Lung (tissue), 12 donors: Measurements from ENCODE around the gene CHAF1B. TPM values are rescaled to one million over a fixed set of nuclear protein-coding genes. Genes with fewer than 3 reads are reported as not detected.

Experiments used
- ATAC-seq: fragments of 200-7000 bp; cut with Tn5 transposase; one replicate; pipeline ENCODE4 v1.9.1; 2020; ENCODE audit warnings: moderate number of reproducible peaks; ENCODE audit not compliant: insufficient read depth, low FRiP score
- DNase-seq, 3 donors: peaks; one replicate each; pipeline ENCODE4 v3.0.0-alpha.2; 2013 to 2017
- H3K27ac ChIP-seq, 2 donors: one replicate each; pipeline ENCODE4 v1.5.1; 2013; ENCODE audit warnings: mild to moderate bottlenecking in 2 of 2, moderate library complexity in 2 of 2, control low read depth in 1 of 2, inconsistent platforms in 1 of 2, low read depth in 1 of 2, low read length in 1 of 2
- H3K27me3 ChIP-seq, 3 donors: one replicate each; pipeline ENCODE4 v1.5.1; 2013; ENCODE audit warnings: low read length in 2 of 3; ENCODE audit not compliant: control insufficient read depth in 3 of 3, insufficient read depth in 3 of 3
- H3K36me3 ChIP-seq, 4 donors: one replicate each; pipeline ENCODE4 v1.5.1; 2013; ENCODE audit warnings: low read length in 4 of 4, mild to moderate bottlenecking in 1 of 4, moderate library complexity in 1 of 4; ENCODE audit not compliant: control insufficient read depth in 4 of 4, insufficient read depth in 4 of 4
- H3K4me1 ChIP-seq, 5 donors: one replicate each; pipeline ENCODE4 v1.5.1; 2013; ENCODE audit warnings: low read length in 5 of 5, mild to moderate bottlenecking in 2 of 5, moderate library complexity in 1 of 5; ENCODE audit not compliant: control insufficient read depth in 5 of 5, insufficient read depth in 5 of 5
- H3K4me3 ChIP-seq: one replicate; pipeline ENCODE4 v1.5.1; 2013; ENCODE audit warnings: mild to moderate bottlenecking, control low read depth, moderate library complexity
- H3K9ac ChIP-seq, 2 donors: one replicate each; pipeline ENCODE4 v1.5.1; 2013; ENCODE audit warnings: low read length in 2 of 2, control low read depth in 1 of 2; ENCODE audit not compliant: insufficient read depth in 1 of 2
- H3K9me3 ChIP-seq, 4 donors: one replicate each; pipeline ENCODE4 v1.5.1; 2013; ENCODE audit warnings: low read length in 3 of 4, mild to moderate bottlenecking in 1 of 4, moderate library complexity in 1 of 4; ENCODE audit not compliant: control insufficient read depth in 4 of 4, insufficient read depth in 3 of 4
- WGBS, 2 donors: extraction: QIAGEN DNeasy Blood & Tissue Kit; methylation state at CpG; one replicate each; pipeline ENCODE4 v1.1.7; 2013; 5-methylcytosine and 5-hydroxymethylcytosine counted together
- polyA plus RNA-seq, 2 donors: library from polyadenylated mRNA; stranded (reverse); fragments of 200-250 nt; gene quantifications; one replicate each; pipeline ENCODE4 v1.2.1, GENCODE V29; 2013
- total RNA-seq, 2 donors: library from RNA; depleted of rRNA in 1 of 2; stranded (reverse); fragments of >200 nt in 1 of 2; gene quantifications; one replicate each; pipeline ENCODE4 v1.2.1, GENCODE V29; 2014 to 2021
- TF ChIP-seq, protein P1 (sequence below): IDR thresholded peaks from 2 replicates; pipeline ENCODE4 v1.5.1; 2012; ENCODE audit warnings: mild to moderate bottlenecking; ENCODE audit errors: control extremely low read depth, extremely low read depth
- donor health status: control.
- donor health status: control.
- donor health status: Bipolar disorder and iron deficiency.
- donor health status: healthy.
- donor health status: DM: yes; HTN: yes; CAD: no.

Gene CHAF1B
- total and polyA plus RNA-seq, 4 donors = 1.3 to 3.4 (median 1.6) TPM

DNA sequence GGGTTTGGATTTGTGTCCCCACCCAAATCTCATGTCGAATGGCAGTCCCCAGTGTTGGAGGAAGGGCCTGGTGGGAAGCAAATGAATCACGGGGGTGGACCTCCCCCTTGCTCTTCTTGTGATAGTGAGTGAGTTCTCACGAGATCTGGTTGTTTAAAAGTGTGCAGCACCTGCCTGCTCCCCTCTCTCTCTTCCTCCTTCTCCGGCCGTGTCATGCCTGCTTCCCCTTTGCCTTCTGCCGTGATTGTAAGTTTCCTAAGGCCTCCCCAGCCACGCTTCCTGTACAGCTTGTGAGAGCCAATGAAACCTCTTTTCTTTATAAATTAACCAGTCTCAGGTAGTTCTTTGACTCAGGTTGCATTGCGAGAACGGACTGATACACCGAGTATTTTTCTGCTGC, 78.8 kb downstream of the CHAF1B start:
- Histone ChIP-seq H3K36me3 (no peaks in the 10 kb centered on the region), H3K27me3 (no peaks in the 10 kb centered on the region), H3K9ac (no peak overlapping the region), H3K9me3 (peaks cover 0 to 3% (median 0%) of the 10 kb centered on the region in 4 donors), H3K4me1 (peaks cover 0 to 5% (median 0%) of the 10 kb centered on the region in 5 donors), H3K4me3 (no peak overlapping the region), H3K27ac (no peak overlapping the region)
- DNase-seq (no peak), ATAC-seq (no peak)
- TF ChIP-seq, protein P1, sequence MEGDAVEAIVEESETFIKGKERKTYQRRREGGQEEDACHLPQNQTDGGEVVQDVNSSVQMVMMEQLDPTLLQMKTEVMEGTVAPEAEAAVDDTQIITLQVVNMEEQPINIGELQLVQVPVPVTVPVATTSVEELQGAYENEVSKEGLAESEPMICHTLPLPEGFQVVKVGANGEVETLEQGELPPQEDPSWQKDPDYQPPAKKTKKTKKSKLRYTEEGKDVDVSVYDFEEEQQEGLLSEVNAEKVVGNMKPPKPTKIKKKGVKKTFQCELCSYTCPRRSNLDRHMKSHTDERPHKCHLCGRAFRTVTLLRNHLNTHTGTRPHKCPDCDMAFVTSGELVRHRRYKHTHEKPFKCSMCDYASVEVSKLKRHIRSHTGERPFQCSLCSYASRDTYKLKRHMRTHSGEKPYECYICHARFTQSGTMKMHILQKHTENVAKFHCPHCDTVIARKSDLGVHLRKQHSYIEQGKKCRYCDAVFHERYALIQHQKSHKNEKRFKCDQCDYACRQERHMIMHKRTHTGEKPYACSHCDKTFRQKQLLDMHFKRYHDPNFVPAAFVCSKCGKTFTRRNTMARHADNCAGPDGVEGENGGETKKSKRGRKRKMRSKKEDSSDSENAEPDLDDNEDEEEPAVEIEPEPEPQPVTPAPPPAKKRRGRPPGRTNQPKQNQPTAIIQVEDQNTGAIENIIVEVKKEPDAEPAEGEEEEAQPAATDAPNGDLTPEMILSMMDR = no peak
- WGBS, 2 donors = 43 to 67% methylated on average over 10 of the region's 10 CpGs

GRCh38 chr21:36464590-36464989, 79.4 kb downstream of the CHAF1B start:
- TF ChIP-seq, protein P1 = no peak
- ATAC-seq (no peak), DNase-seq (no peak)
- Histone ChIP-seq H3K36me3 (no peaks in the 10 kb centered on the region), H3K9me3 (peaks cover 0 to 3% (median 0%) of the 10 kb centered on the region in 4 donors), H3K4me3 (no peak overlapping the region), H3K4me1 (peaks cover 0 to 3% (median 0%) of the 10 kb centered on the region in 5 donors), H3K27ac (no peak overlapping the region), H3K9ac (no peak overlapping the region), H3K27me3 (no peaks in the 10 kb centered on the region)
- 93 to 96% methylated on average over 3 of the region's 3 CpGs for WGBS, 2 donors

DNA sequence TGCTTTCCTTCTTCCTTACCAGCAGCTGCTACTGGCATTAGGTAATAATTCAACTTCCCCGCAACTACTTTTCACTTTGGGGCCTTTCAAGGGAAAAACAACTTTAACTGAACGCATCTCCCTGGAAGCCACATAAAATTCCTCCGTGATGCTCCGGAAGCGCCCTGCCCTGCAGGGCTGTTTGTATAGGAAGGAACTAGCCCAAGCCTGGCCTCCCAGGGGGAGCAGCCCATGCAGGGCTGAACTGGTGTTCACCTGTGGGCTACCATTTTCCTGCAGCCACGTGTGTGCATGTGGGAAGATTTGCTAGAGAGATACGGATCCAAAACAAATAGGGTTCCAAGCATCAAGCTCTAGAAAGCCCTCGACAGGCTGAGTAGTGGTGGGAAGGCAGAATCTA, 80.3 kb downstream of the CHAF1B start:
- Histone ChIP-seq H3K36me3 (no peaks in the 10 kb centered on the region), H3K4me1 (peaks cover 0 to 3% (median 0%) of the 10 kb centered on the region in 5 donors), H3K9ac (no peak overlapping the region), H3K27ac (no peak overlapping the region), H3K4me3 (no peak overlapping the region), H3K27me3 (no peaks in the 10 kb centered on the region), H3K9me3 (peaks cover 0 to 3% (median 0%) of the 10 kb centered on the region in 4 donors)
- 55 to 58% methylated on average over 8 of the region's 8 CpGs for WGBS, 2 donors
- no peak for ATAC-seq
- TF ChIP-seq, protein P1 = no peak
- DNase-seq = no peak

DNA sequence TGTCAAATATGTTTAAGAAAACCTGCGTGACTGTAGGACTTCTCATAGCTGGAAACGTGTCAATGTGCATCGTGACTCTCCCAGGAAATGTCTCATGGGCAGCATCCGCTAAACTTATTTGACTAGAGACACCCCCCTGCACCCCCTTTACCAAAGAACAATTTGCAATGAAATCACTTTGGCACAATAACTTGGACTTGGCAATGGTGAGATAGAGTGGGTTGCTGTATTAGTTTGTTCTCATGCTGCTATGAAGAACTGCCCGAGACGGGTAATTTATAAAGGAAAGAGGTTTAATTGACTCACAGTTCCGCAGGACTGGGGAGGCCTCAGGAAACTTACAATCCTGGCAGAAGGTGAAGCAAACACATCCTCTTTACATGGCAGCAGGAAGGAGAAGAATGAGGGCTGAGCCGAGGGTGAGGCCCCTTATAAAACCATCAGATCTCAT, 80.9 kb downstream of the CHAF1B start:
- Histone ChIP-seq H3K9me3 (peaks cover 0 to 3% (median 0%) of the 10 kb centered on the region in 4 donors), H3K27ac (no peak overlapping the region), H3K4me3 (no peak overlapping the region), H3K4me1 (peaks cover 0 to 3% (median 0%) of the 10 kb centered on the region in 5 donors), H3K9ac (no peak overlapping the region), H3K36me3 (no peaks in the 10 kb centered on the region), H3K27me3 (no peaks in the 10 kb centered on the region)
- WGBS, 2 donors = 76 to 80% methylated on average over 8 of the region's 8 CpGs
- TF ChIP-seq, protein P1 = no peak
- ATAC-seq = no peak
- no peak for DNase-seq
